GM21390 (cell line): ENCODE measurements around the gene DHX8.

Source experiments
- ATAC-seq: cut with Tn5 transposase; IDR thresholded peaks from one replicate; pipeline ENCODE4 v1.9.1; 2021; ENCODE audit not compliant: unreplicated experiment

DHX8 gene

GRCh38 chr17:43521389-43521788 is 37.6 kb downstream of the DHX8 start:
- no peak for ATAC-seq

GRCh38 chr17:43524945-43525575 is 41.3 kb downstream of the DHX8 start:
- ATAC-seq, result no peak

DNA sequence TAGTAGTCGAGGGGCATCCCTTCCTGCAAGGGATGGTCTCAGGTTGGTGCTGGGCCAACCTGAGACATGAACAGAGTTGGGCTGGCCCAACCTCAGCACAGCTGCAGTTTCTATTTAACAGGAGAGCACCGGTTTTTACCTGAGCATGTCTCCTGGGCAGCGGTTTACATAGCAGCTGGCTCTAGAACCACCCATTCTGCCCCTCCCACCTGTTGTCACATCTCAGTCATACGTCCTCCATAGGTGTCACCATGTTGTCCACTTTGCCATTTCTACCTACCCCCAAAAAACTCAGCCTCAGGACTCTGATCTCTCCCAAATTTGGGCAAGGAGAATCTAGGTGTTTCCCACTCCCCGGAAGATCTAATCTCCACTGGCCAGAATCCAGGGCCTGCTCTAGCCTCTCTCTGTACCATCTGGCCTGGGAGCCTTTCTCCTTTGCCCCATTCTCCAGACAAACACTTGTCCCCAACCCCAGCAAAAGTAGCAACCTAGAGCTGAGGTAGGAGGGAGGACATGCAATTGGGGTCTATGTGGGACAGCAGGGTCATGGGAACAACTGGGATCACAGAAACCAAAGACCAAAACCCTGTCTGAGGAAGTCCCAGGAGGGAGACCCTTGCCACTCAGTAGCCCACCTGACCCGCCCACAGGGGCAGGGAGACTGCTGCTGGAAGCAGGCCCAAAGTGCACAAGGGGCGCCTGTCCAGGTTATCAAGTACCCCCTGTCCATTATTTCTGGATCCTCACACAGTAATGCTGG is 43.3 kb downstream of the DHX8 start:
- ATAC-seq, result no peak

- no peak for ATAC-seq
Measured at GRCh38 chr17:43528319-43528987, 44.7 kb downstream of the DHX8 start.

GRCh38 chr17:43528988-43529814 is 45.4 kb downstream of the DHX8 start:
- ATAC-seq, result no peak

- ATAC-seq, result no peak
Measured at GRCh38 chr17:43529947-43530287, 46.1 kb downstream of the DHX8 start.

DNA sequence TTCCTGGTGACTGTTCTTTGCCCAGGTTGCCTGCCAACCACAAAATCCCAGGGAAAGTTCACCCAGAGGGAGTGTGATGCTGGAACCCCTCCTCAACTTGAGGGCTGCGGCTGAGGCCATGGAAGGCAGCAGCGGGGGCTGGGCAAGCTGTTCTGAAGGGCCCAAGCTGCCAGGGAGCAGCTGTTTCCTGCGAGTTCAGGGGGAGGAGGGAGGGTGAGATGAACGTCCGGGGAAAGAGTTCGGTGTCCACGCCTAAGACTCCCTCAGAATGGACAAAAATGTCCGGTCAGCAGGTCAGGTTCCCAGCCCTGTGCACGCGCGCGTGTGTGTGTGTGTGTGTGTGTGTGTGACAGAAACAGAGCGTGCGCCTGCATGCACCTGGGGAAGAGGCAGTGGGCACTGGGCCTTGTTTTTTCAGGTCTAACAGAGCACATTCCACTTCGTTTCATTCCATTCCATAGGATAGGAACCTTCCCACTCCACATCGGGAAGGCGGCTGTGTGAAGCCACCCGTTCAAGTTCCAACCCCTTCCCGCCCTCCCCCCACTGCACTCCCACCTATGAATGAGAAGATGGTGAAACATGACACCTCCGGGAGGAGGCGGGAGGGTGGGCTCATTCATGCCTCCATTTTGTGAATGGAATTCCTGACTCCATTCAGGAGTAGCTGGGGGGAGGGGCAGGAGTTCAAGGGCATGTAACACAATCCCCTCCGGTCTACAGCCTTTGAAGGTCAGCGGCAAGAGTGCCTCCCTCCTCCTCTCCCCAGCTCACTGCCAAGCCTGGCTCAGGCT is 46.7 kb downstream of the DHX8 start:
- ATAC-seq, result no peak

GRCh38 chr17:43531082-43531378 is 47.3 kb downstream of the DHX8 start:
- no peak for ATAC-seq

DNA sequence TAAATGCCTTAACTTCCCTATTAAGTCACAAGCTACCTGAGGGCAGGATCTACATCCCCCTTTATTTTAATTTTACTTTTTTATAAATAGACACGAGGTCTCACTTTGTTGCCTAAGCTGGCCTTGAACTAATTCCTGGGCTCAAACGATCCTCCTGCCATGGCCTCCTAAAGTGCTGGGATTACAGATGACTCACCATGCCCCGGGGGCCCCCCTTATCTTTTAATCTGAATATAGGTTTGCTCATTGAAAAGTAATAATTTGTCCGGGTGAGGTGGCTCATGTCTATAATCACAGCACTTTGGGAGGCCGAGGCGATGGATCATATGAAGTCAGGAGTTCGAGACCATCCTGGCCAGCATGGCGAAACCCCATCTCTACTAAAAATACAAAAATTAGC is 48.2 kb downstream of the DHX8 start:
- no peak for ATAC-seq

- no peak for ATAC-seq
Measured at GRCh38 chr17:43532581-43532980, 48.8 kb downstream of the DHX8 start.

DNA sequence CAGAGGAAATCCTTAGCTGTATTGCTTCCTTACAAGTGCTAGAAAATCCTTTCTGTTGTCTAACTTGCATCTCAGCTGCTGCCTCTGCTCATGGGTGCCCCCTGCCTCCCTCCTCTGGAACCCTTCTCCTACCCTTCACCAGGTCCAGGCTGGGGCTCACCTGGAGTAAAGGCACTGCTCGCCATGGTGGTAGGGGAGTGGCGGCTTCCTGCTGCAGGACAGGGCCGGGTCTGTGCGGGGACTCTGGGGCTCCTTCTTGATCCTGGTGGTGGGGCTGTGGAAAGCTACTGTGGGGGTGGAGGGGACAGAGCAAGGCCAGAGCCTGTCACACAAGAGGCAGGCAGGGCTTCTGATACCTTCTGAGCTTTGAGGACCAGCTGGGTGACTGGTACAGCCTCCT is 49.9 kb downstream of the DHX8 start:
- ATAC-seq, result no peak

- no peak for ATAC-seq
Measured at GRCh38 chr17:43534909-43535308, 51.1 kb downstream of the DHX8 start.

DNA sequence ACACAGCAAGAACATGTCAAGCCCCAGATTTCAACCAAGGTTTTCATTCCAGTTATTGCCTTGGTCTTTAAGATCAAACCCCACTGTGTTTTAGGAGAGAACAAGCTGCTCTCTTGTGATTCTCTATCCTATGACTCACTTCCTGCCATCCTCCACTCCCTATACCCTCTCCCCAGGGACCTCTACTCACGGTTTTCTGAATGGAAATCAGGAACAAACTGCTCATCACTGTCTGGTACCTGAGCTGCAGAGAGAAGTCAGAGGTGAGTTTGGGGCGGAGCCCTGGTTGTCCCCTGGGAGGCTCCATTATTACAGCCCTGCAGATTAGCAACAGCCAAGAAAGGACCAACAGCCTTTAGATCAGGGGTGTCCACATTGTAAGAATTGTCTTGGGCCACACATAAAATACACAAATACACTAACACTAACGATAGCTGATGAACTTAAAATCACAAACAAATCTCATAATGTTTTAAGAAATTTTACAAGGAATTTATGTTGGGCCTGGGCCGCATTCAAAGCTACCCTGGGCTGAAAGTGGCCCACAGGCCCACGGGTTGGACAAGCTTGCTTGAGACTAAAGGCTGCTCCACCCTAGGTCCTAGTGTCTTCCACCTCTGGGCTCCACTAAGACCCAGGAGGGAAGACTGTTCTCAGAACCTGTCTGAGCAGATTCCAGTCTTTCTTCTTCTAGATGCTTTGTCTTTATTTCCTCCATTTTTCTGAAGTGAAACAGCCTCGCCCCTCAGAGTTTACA is 52.6 kb downstream of the DHX8 start:
- ATAC-seq, result no peak

DNA sequence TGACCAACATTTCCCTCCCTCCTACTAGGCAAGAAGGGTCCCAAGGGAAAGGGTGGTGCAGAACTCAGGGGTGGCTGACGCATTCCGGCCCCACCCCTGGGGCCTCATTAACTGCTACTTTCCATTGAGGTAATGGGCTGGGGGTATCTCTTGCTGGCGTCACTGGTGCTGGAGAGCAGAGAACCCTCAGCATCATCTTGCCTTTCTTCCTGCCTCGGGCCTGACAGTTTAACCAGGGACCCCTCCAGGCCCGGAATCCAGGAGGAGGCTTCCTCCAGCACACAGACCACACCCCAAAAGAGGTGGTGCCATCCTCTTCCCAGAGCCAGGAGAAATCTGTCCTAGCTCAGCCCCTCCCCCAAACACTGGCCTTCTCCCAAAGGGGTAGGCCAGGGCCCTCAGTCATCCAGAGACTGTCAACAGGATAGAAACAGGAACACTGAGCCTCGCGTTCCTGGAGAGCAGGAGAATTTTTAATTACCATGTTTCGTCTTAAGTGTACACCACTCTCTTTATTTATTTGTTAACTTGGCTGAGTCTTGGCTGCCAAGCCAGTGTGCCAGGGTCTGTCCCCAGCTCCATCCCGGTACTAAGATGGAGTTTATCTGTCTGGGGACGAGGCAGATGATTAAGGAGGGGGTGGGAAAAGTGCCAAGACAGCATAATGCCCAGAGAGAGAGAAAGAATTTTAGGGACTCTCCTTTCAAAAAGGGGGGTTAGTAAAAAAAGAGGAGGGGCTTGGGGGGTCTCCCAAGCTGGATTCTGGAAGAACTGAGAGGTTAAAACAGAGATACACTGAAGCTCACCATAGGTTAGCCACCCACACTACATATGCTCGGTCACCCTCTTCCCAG is 57.3 kb downstream of the DHX8 start:
- no peak for ATAC-seq

DNA sequence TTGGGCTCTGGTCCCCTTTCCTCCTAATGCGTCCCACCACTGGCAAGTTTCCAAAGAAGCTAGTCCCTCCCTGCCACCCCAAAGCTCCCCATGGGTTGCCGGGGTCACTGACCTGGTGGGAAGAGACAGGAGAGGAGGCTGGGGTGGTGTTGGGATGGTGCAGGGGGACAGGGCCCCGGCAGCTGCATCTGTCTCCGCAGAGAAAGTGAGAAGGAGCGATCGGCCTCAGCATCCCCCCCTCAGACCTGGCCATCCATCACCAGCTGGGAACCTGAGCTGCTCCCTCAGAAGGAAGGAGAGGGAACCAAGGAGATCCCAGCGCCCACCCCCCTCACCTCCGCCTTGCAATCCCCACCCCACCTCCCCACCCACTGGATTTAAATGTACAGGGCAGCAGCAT is 59.1 kb downstream of the DHX8 start:
- ATAC-seq, result no peak

GRCh38 chr17:43543300-43543699 is 59.5 kb downstream of the DHX8 start:
- no peak for ATAC-seq

GRCh38 chr17:43543771-43544575 is 60.2 kb downstream of the DHX8 start:
- ATAC-seq, result no peak

- no peak for ATAC-seq
Measured at GRCh38 chr17:43545383-43545632, 61.5 kb downstream of the DHX8 start.
